Activated CD4-positive, alpha-beta T cell treated with anti-CD3 and anti-CD28 coated beads, Interleukin-10, Interleukin-2, amounts not matched to agents 100 ng/mL and 50 ng/mL, durations not matched to agents 16 hours and 8 hours (primary cell): ENCODE data around the gene TLK1.
"Not testable (repeated sequence)": the region's sequence is repeated elsewhere in the genome, so short reads cannot be mapped to it uniquely, and the experiment has no call there.

Experiments used
- DNase-seq: peaks from one replicate; pipeline ENCODE4 v3.0.0-alpha.2; 2020

The TLK1 gene

GRCh38 chr2:171076422-171076821 is 84.3 kb downstream of the TLK1 start:
- DNase-seq, result not testable (repeated sequence)

- no peak for DNase-seq
These were observed 88.5 kb downstream of the TLK1 start for GRCh38 chr2:171072164-171072563.

DNA sequence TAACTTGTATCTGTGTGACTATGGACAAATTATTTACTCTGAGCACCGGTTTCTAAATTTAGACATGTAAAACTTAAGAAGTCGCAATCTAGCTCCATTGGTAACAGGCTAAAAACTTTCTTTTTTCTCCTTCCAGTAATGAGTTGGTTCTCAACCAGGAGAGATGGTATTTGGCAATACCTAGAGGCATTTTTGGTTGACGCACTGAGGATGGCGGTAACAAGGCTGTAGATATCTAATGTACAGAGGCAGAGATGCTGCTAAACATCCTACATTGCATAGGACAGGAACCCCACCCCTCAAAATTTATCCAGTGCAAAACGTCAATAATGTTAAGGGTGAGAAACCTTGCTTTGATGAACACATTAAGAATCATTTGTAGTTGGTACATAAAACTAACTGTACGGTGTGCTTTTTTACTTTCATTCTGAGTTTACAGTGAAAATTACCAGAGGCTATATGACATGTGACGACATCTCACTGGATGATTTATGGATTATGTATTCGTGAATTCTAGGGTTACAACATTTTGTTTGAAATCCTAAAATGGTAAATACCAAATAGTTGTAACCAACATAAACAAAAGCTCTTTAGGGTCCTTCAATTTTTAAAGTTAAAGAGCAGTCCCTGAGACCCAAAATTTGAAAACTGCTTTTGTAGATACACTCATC is 91.3 kb downstream of the TLK1 start:
- peak; percentile 2 for DNase-seq

GRCh38 chr2:171066110-171066509 is 94.6 kb downstream of the TLK1 start:
- no peak for DNase-seq

DNA sequence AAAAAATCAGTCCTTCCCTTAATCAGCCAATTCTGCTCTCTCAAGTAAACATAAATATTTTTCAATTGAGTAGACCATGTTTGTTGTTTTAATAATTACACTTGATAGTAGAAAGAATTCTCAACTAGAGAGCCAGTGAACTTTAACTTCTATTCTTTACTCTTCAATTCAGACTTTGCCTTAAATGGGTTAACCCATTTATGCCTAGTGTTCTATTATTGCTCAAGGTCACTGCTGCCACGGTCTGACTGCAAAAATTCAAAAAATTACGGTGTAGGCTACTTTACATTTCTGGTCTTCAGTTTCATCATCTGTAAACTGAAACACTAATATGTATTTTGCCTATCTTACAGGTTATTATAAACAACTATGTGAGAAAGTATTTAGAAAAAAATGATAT is 103.1 kb downstream of the TLK1 start:
- no peak for DNase-seq

- no peak for DNase-seq
These were observed 104.4 kb downstream of the TLK1 start for GRCh38 chr2:171056307-171056706.

DNA sequence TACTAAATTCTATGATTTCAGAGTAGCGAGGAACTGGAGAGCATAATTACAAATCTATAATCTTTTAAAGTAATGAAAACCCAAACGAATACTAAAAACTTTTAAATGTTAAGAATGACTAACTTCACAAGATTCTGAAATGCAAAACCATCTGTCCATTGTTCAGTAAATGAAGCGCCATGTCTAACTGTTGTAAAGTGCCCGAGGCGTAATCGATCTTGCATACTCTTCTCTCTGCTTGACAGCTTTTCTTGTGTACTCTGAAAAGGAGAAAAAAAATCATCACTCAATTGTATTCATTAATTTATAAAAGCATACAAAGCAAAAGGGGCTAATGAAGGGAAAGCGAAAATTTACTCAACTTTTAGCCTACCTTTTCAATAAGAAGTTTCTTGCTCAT is 111.0 kb downstream of the TLK1 start:
- DNase-seq, result no peak

DNA sequence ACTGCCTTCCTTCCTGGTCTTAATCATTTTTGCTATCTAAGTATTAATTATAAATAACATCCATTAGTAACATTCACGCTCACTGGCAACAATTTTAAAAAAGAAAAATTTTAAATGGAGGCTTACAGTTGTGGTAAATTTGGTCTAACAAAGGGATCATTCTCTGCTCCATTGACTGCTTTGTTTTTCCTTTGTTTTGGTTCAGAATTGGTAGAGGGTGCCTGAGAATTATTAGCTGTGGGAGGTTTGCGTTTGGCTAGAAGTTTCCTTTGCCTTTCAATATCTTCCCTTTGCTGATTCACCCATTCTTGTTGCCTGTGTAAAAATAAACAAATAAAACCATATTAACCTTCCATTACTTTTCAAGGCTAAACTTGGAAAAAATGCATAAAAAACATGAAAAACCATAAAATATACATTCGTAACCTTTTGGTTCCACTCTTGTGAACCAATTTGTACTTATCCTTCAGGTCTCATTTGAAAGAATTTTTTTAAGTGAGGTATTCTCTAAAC is 114.6 kb downstream of the TLK1 start:
- no peak for DNase-seq

GRCh38 chr2:171044416-171044815 is 116.3 kb downstream of the TLK1 start:
- peak; percentile 66 for DNase-seq

- no peak for DNase-seq
These were observed 118.3 kb downstream of the TLK1 start for GRCh38 chr2:171042253-171042969.

DNA sequence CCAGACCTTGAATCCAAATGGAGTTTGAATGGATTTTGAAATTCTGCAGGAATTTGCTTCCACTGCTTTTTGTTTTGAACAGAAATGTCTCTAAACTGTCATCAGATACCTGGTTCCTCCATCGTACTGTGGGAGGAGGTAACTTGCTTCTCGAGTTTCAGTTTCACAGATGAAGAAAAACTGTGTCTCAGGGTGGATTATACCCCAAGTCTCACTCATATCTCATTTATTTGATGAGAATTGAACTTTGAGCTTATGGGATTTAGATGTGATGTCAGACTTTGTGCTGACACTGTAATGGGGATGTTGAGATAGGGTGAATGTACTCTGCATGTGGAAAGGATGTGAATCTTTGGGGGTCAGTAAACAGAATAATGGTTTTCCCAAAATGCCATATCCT is 124.2 kb downstream of the TLK1 start:
- DNase-seq, result no peak

- DNase-seq, result no peak
These were observed 126.4 kb downstream of the TLK1 start for GRCh38 chr2:171034315-171034714.

DNA sequence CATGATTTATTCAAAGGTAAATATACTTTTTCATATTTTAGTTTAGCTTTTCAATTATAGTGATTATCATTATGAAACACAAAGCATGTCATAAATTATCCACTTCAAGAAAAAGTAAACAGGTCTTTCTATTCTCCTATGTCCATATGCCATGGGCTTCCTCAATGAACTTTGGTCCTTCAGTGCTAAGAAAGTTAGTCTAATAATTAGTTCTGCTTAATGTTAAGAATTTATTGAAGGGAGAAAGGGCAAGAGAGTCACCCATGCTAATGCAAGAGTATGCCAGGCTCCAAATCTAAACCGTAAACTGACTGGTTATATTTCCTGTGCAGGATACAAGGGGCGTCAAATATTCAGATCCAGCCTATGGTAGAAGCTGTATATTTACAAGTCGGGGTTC is 135.5 kb downstream of the TLK1 start:
- DNase-seq, result no peak

DNA sequence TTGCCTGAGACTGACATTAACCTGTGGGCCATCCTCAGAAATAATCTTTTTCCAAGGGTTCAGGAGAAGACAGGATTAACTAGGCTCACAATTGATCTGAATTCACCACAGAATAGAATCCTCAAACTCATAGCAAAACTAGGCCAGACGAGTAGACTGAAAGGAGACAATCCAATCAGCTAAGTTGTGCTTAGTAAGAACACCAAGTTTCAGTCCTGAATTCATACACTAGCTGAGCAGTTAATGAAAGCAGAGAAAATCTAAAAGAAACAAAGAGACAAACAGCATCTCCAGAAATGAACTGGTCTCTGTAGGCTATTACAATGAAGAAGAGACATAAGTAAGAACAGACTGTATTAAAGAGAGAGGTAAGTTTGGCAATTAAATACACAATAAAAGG is 142.2 kb downstream of the TLK1 start:
- DNase-seq, result peak; percentile 80

- DNase-seq, result no peak
These were observed 144.6 kb downstream of the TLK1 start for GRCh38 chr2:171016125-171016524.

DNA sequence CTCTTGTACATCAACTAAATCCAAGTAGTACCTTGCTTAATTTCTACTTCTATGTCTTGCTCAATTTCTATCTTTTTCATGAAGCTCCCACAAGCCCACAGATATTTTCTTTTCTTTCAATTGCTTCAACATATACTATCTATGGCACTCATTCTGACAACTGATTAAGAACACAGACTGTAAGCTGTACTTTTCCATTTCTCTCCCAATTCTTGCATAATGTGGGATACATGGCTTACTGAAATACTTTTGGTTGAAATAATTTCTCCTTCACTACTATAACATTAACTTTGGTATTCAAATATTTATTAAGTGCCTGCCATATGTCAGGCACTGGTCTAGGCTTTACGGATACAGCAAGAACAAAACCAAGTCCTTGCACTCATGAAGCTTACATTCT is 146.8 kb downstream of the TLK1 start:
- DNase-seq, result no peak

DNA sequence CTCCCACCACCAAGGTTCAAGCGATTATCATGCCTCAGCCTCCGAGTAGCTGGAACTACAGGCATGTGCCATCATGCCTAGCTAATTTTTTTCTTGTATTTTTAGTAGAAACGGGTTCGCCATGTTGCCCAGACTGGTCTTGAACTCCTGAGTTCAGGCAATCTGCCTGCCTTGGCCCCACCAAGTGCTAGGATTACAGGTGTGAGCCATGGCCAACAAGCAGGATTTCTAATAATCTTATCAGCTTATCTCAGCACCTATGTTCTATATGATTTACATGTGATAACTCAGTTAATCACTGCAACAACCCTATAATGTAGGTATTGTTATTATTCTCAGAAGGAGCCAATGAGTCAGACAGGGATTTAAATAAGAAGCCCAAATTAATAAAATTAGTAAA is 151.3 kb downstream of the TLK1 start:
- DNase-seq, result no peak

DNA sequence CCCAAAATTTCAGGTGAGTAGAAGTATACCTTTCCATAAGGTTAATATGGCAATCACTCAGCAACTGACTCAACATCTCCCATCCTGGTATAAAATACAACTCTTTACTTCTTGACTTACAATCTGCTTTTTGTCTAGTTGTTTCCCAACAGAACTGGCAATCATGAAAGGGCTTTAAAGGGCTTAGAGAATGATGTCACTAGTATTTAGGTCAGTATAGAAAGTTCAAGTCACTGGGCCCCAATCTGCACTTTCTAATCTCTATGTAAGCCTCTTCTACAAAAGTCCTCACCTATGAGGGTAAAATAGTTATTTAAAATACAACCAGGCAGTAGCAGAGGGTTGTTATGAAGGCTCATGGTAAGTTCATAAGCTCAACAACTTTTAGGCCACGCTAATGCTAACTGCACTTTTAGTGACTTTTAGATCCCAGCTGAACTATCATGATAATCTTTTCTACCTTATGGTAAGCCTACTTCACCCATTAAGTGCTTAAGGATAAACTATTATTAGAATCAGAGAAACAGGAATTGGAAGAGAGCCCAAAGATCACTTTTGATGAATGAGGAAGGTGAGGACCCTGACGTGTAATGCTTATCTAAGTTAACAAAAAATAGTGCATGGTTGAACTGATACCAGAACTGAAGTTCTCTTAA is 152.0 kb downstream of the TLK1 start:
- DNase-seq, result no peak

GRCh38 chr2:171004833-171005232 is 155.9 kb downstream of the TLK1 start:
- DNase-seq, result no peak

DNA sequence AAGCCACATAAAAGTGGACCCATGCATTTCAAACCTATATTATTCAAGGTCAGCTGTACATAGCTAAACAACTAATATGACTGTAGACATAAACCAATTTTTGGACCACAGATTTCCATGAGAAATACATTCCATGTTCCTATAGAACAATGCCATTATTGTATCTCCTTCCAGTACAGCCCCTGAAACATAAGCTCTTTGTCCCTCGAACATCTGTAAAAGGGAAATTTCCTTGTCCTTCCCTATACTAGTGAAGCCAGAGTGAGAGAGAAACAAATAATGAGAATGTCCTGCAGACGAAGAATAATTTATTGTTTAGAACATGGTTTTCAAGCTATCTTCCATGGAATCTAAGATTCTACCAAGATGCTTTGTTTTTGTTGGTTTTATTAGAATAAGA is 156.3 kb downstream of the TLK1 start:
- DNase-seq, result no peak

DNA sequence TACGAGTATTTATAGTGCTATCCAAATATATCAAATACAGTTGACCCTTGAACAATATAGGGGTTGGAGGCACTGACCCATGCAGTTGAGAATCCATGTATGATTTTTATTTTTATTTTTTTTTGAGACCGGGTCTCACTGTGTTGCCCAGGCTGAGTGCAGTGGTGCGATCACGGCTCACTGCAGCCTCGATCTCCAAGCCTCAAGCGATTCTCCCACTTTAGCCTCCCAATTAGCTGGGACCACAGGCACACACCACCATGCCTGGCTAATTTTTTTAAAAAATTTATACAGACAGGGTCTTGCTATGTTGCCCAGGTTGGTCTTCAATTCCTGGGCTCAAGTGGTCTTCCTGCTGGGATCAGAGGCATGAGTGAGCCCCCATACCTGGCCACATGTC is 161.0 kb downstream of the TLK1 start:
- no peak for DNase-seq

DNA sequence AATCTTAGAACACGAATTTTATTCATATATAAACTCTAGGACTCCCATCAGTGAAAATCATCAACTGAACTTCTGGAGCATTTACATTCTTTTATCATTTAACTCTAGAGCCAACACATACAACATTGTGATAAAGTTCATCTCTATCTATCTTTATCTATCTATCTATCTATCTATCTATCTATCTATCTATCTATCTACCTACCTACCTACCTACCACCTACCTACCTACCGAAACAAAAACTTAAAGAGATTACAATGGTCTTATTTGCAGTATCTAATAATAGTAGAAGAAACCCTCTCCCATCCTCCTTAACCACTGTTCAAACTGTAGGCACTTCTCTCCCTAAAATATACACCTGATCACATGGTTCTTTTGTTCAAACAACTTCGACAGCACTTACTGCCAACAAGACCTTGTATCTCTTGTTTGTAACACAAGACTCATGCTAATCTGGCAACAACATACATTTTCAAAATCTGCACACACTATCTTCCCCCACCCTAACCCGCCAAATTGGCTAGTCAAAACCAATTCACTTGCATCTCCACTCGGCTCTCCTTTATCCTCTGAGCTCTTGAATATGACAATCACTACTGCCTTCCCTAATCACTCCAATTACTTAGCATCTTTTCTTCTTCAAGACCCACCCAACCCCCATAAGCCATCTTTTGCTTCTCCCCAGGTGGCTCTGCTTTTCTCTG is 162.6 kb downstream of the TLK1 start:
- no peak for DNase-seq

DNA sequence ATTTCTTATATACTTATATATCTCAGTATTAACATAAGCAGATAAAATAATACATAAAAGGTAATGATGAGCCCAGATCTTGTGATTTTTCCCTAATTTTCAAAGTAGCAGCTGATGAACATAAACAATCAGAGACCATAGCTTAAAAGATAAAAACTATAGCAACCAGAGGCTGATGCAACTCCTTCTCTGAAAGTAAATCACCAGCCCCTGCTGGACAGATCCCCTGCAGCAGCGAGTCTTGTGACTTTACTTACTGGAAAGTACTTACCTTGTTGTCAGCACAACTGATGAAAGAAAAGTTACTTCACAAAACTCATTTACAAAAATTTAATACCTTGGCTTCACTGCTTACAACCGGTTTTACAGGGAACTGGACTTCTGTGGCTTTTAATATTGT is 164.4 kb downstream of the TLK1 start:
- DNase-seq, result no peak
